ENCODE results near the gene ANKRD13B. TPM values are rescaled to one million over a fixed set of nuclear protein-coding genes. Genes with fewer than 3 reads are reported as not detected.

The ANKRD13B gene
- total and polyA plus RNA-seq, 3 donors from 2014 or later, result 32.8 to 59.8 (median 48.8) TPM

- peak overlapping the region; percentile 48 to 84 for H3K27ac ChIP-seq
- DNase-seq, result no peak
- H3K9me3 ChIP-seq, result no peaks in the 10 kb centered on the region
- WGBS, 2 donors, result 12% methylated on average over 22 to 30 of the region's 30 CpGs
- intact Hi-C loops (cut with DNase I; ENCODE audit: low total_unique reads), result no loop called here
- H3K4me3 ChIP-seq, result peak overlapping the region; percentile 49
- H3K36me3 ChIP-seq (ENCODE audit: low read depth, missing control alignments), result no peaks in the 10 kb centered on the region
- TF ChIP-seq, protein P1, sequence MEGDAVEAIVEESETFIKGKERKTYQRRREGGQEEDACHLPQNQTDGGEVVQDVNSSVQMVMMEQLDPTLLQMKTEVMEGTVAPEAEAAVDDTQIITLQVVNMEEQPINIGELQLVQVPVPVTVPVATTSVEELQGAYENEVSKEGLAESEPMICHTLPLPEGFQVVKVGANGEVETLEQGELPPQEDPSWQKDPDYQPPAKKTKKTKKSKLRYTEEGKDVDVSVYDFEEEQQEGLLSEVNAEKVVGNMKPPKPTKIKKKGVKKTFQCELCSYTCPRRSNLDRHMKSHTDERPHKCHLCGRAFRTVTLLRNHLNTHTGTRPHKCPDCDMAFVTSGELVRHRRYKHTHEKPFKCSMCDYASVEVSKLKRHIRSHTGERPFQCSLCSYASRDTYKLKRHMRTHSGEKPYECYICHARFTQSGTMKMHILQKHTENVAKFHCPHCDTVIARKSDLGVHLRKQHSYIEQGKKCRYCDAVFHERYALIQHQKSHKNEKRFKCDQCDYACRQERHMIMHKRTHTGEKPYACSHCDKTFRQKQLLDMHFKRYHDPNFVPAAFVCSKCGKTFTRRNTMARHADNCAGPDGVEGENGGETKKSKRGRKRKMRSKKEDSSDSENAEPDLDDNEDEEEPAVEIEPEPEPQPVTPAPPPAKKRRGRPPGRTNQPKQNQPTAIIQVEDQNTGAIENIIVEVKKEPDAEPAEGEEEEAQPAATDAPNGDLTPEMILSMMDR (IDR thresholded peaks at IDR 0.05), result no peak
- peaks cover 61% of the 10 kb centered on the region for H3K4me1 ChIP-seq
- H3K27me3 ChIP-seq, result no peaks in the 10 kb centered on the region
Measured at GRCh38 chr17:29590411-29591145, 2.4 kb upstream of the ANKRD13B start.

DNA sequence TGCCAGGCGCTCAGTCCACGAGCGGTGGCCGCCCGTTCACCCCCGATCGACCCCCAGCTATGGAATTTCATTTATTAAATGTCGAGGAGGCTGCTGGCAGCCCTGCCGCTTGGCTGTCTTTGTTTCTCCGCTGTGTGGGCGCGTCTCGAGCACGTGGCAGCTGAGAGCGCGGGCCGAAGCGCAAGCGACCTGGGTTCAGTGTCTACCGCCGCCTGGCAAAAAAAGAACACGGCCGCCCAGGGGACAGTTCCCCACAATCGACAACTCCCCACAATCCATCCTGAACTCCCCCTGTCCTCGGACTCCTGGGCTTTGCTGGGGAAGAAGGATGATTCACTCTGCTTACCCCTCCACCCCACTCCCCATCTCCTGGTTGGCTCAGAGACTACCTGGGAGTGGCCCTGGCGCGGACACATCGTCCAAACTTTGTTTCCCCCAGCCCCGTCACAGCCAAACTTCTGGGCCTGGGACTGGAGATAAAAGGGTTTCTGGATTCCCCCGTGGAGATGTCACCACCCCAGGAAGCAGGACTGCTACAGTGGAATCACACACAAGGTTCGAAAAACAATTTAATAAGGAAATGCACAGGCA is 1.7 kb upstream of the ANKRD13B start:
- H3K9me3 ChIP-seq, result no peaks in the 10 kb centered on the region
- peak overlapping the region; percentile 7 to 49 for H3K4me3 ChIP-seq
- 0% methylated on average over 18 to 29 of the region's 31 CpGs for WGBS, 2 donors
- TF ChIP-seq POLR2A (IDR thresholded peaks at IDR 0.05), result no peak
- TF ChIP-seq, protein P1 (IDR thresholded peaks at IDR 0.05), result no peak
- peak; percentile 74 for DNase-seq
- intact Hi-C loops (cut with DNase I; ENCODE audit: low total_unique reads), result no loop called here
- no peaks in the 10 kb centered on the region for H3K27me3 ChIP-seq
- H3K36me3 ChIP-seq (ENCODE audit: low read depth, missing control alignments), result no peaks in the 10 kb centered on the region
- peak overlapping the region; percentile 48 to 70 for H3K27ac ChIP-seq
- H3K4me1 ChIP-seq, result peaks cover 64% of the 10 kb centered on the region

DNA sequence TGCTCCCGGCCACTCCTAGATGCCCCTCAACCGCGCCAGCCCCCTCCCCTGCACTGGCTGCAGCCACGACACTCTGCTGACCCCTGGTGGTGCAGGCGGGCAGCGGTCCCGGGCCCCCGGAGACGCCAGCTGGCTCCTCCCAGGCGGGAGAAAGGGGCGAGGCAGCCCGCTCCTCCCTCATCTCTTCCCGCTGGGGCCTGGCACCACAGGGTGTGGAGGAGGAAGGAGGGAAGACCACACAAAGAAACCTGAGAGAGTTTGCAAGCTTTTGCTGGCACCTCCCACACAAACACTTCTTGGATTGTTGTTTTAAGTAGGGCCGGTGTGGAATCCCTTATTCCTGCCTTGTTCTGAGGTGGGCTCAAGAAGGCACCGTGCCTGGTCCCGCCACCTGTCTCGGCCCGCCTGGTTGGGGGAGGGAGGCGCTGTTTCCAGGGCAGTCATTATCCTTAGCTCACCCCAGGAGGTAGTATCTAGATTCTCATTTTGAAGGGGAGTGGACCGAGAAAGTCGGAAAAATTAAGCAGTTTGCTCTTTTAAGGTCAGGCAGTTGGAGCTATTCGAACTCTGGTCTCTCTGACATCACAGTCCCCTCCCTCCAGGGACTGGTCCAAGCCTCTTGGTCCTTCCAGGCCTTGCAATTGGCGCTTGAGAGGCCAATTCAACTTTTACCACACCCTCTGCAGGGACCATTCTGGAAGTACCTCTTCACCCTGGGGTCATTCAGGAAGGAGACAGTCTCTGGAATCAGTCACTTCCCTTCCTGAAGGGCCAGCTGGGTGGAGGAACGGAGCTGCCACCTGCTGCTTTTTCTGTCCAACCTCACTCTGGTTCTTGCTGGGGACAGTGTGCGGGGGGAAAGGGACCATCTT is 959 bp upstream of the ANKRD13B start:
- DNase-seq, result peak; percentile 90
- intact Hi-C loops (cut with DNase I; ENCODE audit: low total_unique reads), result no loop called here
- peak overlapping the region; percentile 7 to 49 for H3K4me3 ChIP-seq
- H3K9me3 ChIP-seq, result no peaks in the 10 kb centered on the region
- no peaks in the 10 kb centered on the region for H3K27me3 ChIP-seq
- H3K27ac ChIP-seq, result peak overlapping the region; percentile 48 to 70
- WGBS, 2 donors, result 5 to 6% methylated on average over 25 of the region's 25 CpGs
- TF ChIP-seq, protein P1 (IDR thresholded peaks at IDR 0.05), result peak; percentile 82 to 89 (median 87)
- TF ChIP-seq POLR2A (IDR thresholded peaks at IDR 0.05), result no peak
- H3K4me1 ChIP-seq, result peaks cover 68% of the 10 kb centered on the region
- H3K36me3 ChIP-seq (ENCODE audit: low read depth, missing control alignments), result no peaks in the 10 kb centered on the region

DNA sequence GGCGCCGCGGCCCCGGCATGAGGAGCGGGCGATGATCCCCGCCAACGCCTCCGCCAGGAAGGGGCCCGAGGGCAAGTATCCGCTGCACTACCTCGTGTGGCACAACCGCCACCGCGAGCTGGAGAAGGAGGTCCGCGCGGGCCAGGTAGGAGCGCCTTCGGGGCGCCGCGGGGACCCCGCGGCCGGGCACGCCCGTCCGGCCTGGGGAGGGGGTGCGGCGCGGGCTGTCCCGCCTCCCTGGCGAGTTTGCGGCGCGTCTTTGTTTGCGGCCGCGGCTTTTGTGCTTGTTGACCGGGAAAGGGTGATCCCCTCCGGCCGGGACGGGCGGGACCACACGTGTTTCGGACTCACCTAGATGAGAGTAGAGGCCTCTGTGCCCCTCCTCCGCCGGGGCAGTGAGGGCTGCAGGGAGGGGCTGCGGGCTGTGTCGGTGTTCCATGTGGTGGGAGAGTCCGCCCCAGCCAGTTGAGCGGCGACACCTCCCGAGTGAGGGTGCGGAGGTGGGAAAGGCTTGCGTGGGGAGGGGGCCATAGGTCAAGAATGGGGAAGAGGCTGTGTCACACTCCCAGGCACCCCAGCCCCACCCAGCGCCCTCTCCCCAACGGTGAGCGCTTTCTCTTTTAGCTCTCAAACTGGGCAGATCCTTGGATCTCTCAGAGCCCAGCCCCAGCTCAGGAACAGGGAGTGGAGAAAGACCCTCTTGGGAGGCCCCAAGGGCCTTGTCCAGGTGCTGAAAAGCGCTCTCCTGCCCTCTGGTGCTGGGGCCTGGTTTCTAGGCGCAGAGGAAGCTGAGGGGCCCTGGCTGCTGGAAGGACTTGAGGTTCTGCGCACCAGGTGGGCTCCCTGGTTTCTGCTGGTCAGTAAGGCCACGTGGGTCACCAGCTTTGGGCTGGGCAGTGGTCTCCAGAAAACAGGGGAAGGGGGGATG is 923 bp downstream of the ANKRD13B start:
- no peaks in the 10 kb centered on the region for H3K9me3 ChIP-seq
- TF ChIP-seq, protein P1 (IDR thresholded peaks at IDR 0.05), result no peak
- no peak for TF ChIP-seq POLR2A (IDR thresholded peaks at IDR 0.05)
- peaks cover 72% of the 10 kb centered on the region for H3K4me1 ChIP-seq
- H3K4me3 ChIP-seq, result peak overlapping the region; percentile 63 to 69
- DNase-seq, result no peak
- 3 to 4% methylated on average over 7 to 50 of the region's 64 CpGs for WGBS, 2 donors
- peak overlapping the region in 1 of 2 donors; percentile 41 for H3K27ac ChIP-seq
- H3K36me3 ChIP-seq (ENCODE audit: low read depth, missing control alignments), result no peaks in the 10 kb centered on the region
- intact Hi-C loops (cut with DNase I; ENCODE audit: low total_unique reads), result no loop called here
- H3K27me3 ChIP-seq, result no peaks in the 10 kb centered on the region
